ENCODE measurements around the gene CRY1.
A peak's percentile ranks its signal among the peaks of the same experiment; 100 is the strongest.

The CRY1 gene

DNA sequence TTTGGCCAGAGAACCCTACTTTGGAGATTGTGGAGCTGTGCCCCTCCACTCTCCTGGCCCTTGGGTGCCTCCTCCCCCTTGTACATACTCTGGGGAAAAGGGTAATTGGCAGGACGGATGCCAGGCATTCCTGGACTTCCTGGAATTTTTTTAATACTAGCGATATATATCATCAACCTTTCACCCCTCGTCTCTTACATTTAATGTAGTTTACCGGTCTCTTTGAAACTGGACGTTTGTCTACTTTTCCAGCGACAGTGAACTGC, 767 bp upstream of the CRY1 start:
- H3K36me3 ChIP-seq (ENCODE audit: control insufficient read depth, insufficient read depth, low read length): no peaks in the 10 kb centered on the region
- no peaks in the 10 kb centered on the region for H3K27me3 ChIP-seq (ENCODE audit: control insufficient read depth, insufficient read depth, low read length, poor library complexity, severe bottlenecking)
- H3K27ac ChIP-seq (ENCODE audit: insufficient read depth, low read depth, low read length, poor library complexity, severe bottlenecking): peak overlapping the region; percentile 97
- H3K4me3 ChIP-seq (ENCODE audit: insufficient read depth, low read depth, low read length): peak overlapping the region; percentile 84
- H3K9me3 ChIP-seq (ENCODE audit: control insufficient read depth, low read length): no peaks in the 10 kb centered on the region
- H3K4me1 ChIP-seq (ENCODE audit: control insufficient read depth, insufficient read depth, low read length): peaks cover 7% of the 10 kb centered on the region
- 61% methylated on average over 6 of the region's 6 CpGs for whole genome bisulfite sequencing, 2 experiments

DNA sequence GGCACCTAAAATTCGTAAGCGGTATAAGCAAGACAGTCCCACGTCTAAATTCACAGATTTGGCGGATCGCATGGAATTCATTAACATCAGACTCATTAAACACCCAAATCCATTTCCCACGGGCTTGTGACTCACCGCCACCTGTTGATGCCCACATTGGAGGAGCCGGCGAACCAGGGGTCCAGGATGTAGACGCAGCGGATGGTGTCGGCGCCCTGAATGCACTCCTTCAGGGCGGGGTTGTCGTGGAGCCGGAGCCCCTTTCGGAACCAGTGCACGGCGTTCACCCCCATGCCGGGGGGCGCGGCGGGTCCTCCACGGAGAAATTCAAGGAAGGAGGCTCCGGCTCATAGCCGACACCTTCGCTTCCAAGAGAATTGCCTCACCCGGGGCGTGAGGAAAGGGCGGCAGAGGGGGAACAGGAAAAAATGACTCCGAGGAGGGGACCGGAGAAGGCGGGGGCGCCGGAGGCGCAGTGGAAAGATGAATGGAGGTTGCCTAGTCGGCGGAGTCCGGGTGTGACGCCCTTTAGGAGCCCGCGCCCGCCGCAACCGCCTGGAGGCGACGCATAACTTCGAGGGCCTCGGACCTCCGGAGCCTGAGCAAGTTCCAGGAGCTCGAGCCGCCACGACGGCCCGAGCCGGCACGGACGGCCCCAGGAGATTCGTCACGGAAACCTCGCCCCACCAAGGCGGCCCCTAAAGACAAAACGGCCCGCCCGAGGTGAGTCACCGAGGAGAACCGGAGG, 506 bp downstream of the CRY1 start:
- H3K36me3 ChIP-seq (ENCODE audit: control insufficient read depth, insufficient read depth, low read length): no peaks in the 10 kb centered on the region
- H3K27me3 ChIP-seq (ENCODE audit: control insufficient read depth, insufficient read depth, low read length, poor library complexity, severe bottlenecking): no peaks in the 10 kb centered on the region
- H3K27ac ChIP-seq (ENCODE audit: insufficient read depth, low read depth, low read length, poor library complexity, severe bottlenecking): peak overlapping the region; percentile 97
- H3K9me3 ChIP-seq (ENCODE audit: control insufficient read depth, low read length): no peaks in the 10 kb centered on the region
- WGBS, 2 experiments: 0% methylated on average over 67 of the region's 67 CpGs
- peaks cover 7% of the 10 kb centered on the region for H3K4me1 ChIP-seq (ENCODE audit: control insufficient read depth, insufficient read depth, low read length)
- H3K4me3 ChIP-seq (ENCODE audit: insufficient read depth, low read depth, low read length): peak overlapping the region; percentile 84

DNA sequence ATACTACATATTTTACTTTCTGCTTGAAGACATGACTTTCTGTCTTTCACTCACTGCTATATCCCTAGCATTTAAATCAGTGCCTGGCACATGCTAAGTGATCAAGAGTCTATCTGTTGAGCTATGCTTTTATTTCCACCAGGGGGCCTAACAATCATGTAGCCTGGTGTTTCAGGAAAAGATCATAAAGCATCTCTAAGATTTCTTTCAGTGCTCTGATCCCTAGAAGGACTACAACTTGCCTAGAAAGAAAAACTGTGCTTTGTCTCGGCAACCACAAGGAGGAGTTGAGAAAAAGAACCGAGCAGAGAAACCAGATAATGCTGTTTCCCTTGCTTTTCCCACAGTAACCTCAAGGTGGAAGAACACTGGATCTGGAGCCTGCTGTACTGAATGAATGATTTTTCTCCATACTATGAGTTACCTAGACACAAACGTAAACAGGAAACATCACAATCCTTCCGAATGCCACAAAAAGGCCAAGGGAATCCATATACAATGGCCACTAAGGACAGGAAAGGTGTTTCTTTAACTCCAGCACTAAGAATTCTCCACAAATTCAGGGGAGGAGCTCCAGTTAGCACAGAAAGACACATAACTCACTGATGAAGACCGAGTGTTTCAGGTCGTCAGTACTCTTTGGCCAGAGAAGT, 1.2 kb downstream of the CRY1 start:
- H3K36me3 ChIP-seq (ENCODE audit: control insufficient read depth, insufficient read depth, low read length): no peaks in the 10 kb centered on the region
- H3K9me3 ChIP-seq (ENCODE audit: control insufficient read depth, low read length): no peaks in the 10 kb centered on the region
- 0 to 1% methylated on average over 6 of the region's 6 CpGs for WGBS, 2 experiments
- no peaks in the 10 kb centered on the region for H3K27me3 ChIP-seq (ENCODE audit: control insufficient read depth, insufficient read depth, low read length, poor library complexity, severe bottlenecking)
- peaks cover 7% of the 10 kb centered on the region for H3K4me1 ChIP-seq (ENCODE audit: control insufficient read depth, insufficient read depth, low read length)
- H3K27ac ChIP-seq (ENCODE audit: insufficient read depth, low read depth, low read length, poor library complexity, severe bottlenecking): no peak overlapping the region
- peak overlapping the region; percentile 84 for H3K4me3 ChIP-seq (ENCODE audit: insufficient read depth, low read depth, low read length)

DNA sequence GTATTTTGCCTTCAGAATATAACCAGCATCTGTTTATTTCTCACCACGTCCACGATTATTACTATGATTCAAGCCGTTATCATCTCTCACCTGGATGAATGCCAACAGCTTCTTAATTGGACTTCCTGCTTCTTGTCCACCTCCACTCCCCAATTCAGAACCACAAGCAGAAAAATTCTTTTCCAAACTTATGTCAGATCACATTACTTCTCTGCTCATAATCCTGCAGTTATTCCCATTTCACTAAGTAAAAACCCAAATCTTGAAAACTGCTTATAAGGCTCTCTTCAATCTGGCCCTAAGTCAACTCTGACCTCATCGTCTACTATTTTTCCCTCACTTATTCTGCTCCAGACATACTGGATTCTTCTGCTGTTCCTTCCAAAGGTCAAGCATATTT, 2.0 kb downstream of the CRY1 start:
- Histone ChIP-seq H3K27ac (ENCODE audit: insufficient read depth, low read depth, low read length, poor library complexity, severe bottlenecking) (no peak overlapping the region), H3K9me3 (ENCODE audit: control insufficient read depth, low read length) (no peaks in the 10 kb centered on the region), H3K36me3 (ENCODE audit: control insufficient read depth, insufficient read depth, low read length) (no peaks in the 10 kb centered on the region), H3K27me3 (ENCODE audit: control insufficient read depth, insufficient read depth, low read length, poor library complexity, severe bottlenecking) (no peaks in the 10 kb centered on the region), H3K4me1 (ENCODE audit: control insufficient read depth, insufficient read depth, low read length) (peaks cover 7% of the 10 kb centered on the region), H3K4me3 (ENCODE audit: insufficient read depth, low read depth, low read length) (peak overlapping the region; percentile 84)
- 93 to 94% methylated on average over 4 of the region's 4 CpGs for WGBS, 2 experiments

DNA sequence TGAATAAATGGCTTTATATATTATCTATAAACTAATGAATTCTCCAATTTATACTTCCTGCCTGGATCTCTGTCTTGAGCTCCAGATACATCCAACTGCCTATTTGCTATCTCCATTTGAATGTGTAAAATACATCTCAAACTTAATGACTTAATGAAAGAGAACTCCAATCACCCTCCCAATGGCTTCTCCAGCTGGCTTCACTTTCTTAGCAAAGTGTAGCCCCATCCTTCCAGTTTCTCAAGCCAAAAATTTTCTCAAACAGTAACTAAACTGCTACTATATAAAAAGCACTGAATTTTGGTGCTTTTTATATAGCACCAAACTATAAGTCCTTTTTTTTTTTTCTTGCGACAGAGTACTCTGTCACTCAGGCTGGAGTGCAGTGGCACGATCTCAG, 2.6 kb downstream of the CRY1 start:
- Histone ChIP-seq H3K27me3 (ENCODE audit: control insufficient read depth, insufficient read depth, low read length, poor library complexity, severe bottlenecking) (no peaks in the 10 kb centered on the region), H3K4me1 (ENCODE audit: control insufficient read depth, insufficient read depth, low read length) (peaks cover 7% of the 10 kb centered on the region), H3K4me3 (ENCODE audit: insufficient read depth, low read depth, low read length) (no peak overlapping the region), H3K9me3 (ENCODE audit: control insufficient read depth, low read length) (no peaks in the 10 kb centered on the region), H3K27ac (ENCODE audit: insufficient read depth, low read depth, low read length, poor library complexity, severe bottlenecking) (no peak overlapping the region), H3K36me3 (ENCODE audit: control insufficient read depth, insufficient read depth, low read length) (no peaks in the 10 kb centered on the region)
- WGBS, 2 experiments: 73 to 93% methylated on average over 2 of the region's 2 CpGs

DNA sequence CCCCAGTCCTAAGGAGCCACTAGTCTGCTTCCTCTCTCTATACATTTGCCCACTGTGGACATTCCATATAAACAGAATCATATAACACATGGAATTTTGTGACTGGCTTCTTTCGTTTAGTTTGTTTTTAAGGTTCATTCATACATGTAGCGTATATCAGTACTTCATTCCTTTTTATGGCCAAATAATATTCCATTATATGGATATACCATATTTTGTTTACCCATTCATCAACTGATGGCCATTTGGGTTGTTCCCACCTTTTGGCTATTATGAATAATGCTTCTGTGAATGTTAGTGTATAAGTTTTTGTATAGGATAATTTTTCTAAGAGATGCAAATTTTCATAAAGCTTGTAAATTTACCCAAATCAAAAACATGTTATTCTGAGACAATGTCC, 4.4 kb downstream of the CRY1 start:
- 89 to 100% methylated on average over 1 to 2 of the region's 2 CpGs for WGBS, 2 experiments
- Histone ChIP-seq H3K36me3 (ENCODE audit: control insufficient read depth, insufficient read depth, low read length) (no peaks in the 10 kb centered on the region), H3K27me3 (ENCODE audit: control insufficient read depth, insufficient read depth, low read length, poor library complexity, severe bottlenecking) (no peaks in the 10 kb centered on the region), H3K27ac (ENCODE audit: insufficient read depth, low read depth, low read length, poor library complexity, severe bottlenecking) (no peak overlapping the region), H3K4me1 (ENCODE audit: control insufficient read depth, insufficient read depth, low read length) (peaks cover 3% of the 10 kb centered on the region), H3K9me3 (ENCODE audit: control insufficient read depth, low read length) (no peaks in the 10 kb centered on the region), H3K4me3 (ENCODE audit: insufficient read depth, low read depth, low read length) (no peak overlapping the region)

DNA sequence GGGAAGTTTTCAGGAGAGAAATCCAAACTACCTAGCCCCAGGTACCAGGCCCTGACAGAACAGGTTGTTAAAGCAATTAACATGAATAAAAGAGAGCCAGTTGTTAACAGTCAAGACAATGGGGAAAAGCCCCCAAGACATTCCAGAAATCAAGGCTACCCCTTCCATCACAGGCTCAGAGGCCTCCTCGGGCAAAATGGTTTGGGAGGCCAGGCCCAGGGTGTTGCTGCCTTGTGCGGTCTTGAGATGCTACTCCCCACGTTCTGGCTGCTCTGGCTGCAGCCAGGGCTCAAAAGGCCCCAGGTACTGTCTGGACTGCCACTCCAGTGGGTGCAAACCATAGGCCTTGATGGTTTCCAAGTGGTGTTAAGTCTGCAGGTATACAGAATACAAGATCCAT, 7.0 kb downstream of the CRY1 start:
- WGBS, 2 experiments: 87 to 96% methylated on average over 3 of the region's 3 CpGs
- Histone ChIP-seq H3K4me1 (ENCODE audit: control insufficient read depth, insufficient read depth, low read length) (no peaks in the 10 kb centered on the region), H3K27me3 (ENCODE audit: control insufficient read depth, insufficient read depth, low read length, poor library complexity, severe bottlenecking) (no peaks in the 10 kb centered on the region), H3K9me3 (ENCODE audit: control insufficient read depth, low read length) (no peaks in the 10 kb centered on the region), H3K4me3 (ENCODE audit: insufficient read depth, low read depth, low read length) (no peak overlapping the region), H3K36me3 (ENCODE audit: control insufficient read depth, insufficient read depth, low read length) (no peaks in the 10 kb centered on the region), H3K27ac (ENCODE audit: insufficient read depth, low read depth, low read length, poor library complexity, severe bottlenecking) (no peak overlapping the region)

GRCh38 chr12:107081778-107082177, 11.6 kb downstream of the CRY1 start:
- no peaks in the 10 kb centered on the region for H3K27me3 ChIP-seq (ENCODE audit: control insufficient read depth, insufficient read depth, low read length, poor library complexity, severe bottlenecking)
- no peak overlapping the region for H3K27ac ChIP-seq (ENCODE audit: insufficient read depth, low read depth, low read length, poor library complexity, severe bottlenecking)
- H3K4me3 ChIP-seq (ENCODE audit: insufficient read depth, low read depth, low read length): no peak overlapping the region
- no peaks in the 10 kb centered on the region for H3K4me1 ChIP-seq (ENCODE audit: control insufficient read depth, insufficient read depth, low read length)
- H3K9me3 ChIP-seq (ENCODE audit: control insufficient read depth, low read length): no peaks in the 10 kb centered on the region
- no peaks in the 10 kb centered on the region for H3K36me3 ChIP-seq (ENCODE audit: control insufficient read depth, insufficient read depth, low read length)

DNA sequence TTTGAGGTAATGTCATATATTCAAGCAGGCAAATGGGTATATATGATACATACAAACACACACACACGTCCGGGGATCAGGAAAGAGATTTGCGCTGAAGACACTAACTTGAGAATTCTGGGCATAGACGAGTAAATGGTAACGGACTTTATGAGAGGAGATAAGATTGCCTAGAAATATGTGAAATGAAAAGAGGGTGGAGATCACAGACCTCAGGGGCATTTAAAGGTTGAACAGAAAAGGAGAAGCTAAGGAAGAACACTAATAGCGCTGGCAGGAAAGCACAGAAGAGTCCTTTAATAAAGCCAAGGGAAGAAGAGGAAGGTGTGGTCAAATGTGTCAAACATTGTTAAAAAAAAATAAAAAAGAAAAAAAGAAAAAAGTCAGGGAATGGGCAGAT, 13.1 kb downstream of the CRY1 start:
- H3K27me3 ChIP-seq (ENCODE audit: control insufficient read depth, insufficient read depth, low read length, poor library complexity, severe bottlenecking): no peaks in the 10 kb centered on the region
- H3K4me3 ChIP-seq (ENCODE audit: insufficient read depth, low read depth, low read length): no peak overlapping the region
- H3K36me3 ChIP-seq (ENCODE audit: control insufficient read depth, insufficient read depth, low read length): no peaks in the 10 kb centered on the region
- no peaks in the 10 kb centered on the region for H3K4me1 ChIP-seq (ENCODE audit: control insufficient read depth, insufficient read depth, low read length)
- H3K27ac ChIP-seq (ENCODE audit: insufficient read depth, low read depth, low read length, poor library complexity, severe bottlenecking): no peak overlapping the region
- WGBS, 2 experiments: 98 to 99% methylated on average over 6 of the region's 6 CpGs
- no peaks in the 10 kb centered on the region for H3K9me3 ChIP-seq (ENCODE audit: control insufficient read depth, low read length)

DNA sequence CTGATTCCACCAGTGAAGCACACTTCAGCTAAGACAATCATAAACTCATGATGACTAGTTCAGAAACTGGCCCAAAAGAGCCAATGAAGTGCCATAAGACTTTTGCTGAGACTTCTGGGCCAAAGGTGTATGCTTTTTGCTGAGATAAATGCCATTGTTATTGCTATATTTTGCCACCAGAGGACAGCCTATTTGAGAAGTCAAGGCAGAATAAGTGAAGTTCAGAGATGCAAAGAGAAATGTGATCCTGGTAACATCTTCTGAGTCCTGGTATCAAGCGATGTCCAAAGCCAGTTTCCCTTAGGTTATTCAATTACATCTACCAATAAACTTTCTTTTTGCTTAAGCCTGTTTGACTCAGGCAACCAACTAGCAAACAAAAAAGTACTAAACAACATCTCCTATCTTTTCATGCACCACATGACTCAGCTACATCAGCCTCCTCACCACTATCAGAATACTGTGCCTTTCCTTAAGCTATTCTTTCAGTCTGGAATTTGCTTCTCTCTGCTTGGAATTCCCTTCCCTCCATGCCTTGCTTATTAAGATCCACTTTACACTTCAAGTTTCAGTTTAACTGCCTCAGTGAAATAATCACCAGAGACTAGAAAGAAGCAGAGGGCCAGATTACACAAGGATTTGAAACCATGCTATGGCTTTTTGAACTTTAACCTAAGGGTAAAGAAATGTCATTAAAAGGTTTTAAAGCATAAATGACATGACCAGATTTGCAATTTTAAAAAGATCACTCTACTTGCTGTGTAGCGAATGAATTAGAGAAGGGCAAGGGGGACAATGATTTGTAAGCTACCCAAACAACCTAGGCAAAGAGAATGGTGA, 14.0 kb downstream of the CRY1 start:
- Histone ChIP-seq H3K4me3 (ENCODE audit: insufficient read depth, low read depth, low read length) (no peak overlapping the region), H3K27ac (ENCODE audit: insufficient read depth, low read depth, low read length, poor library complexity, severe bottlenecking) (peak overlapping the region; percentile 9), H3K36me3 (ENCODE audit: control insufficient read depth, insufficient read depth, low read length) (no peaks in the 10 kb centered on the region), H3K4me1 (ENCODE audit: control insufficient read depth, insufficient read depth, low read length) (no peaks in the 10 kb centered on the region), H3K9me3 (ENCODE audit: control insufficient read depth, low read length) (no peaks in the 10 kb centered on the region), H3K27me3 (ENCODE audit: control insufficient read depth, insufficient read depth, low read length, poor library complexity, severe bottlenecking) (no peaks in the 10 kb centered on the region)
- WGBS, 2 experiments: 89 to 92% methylated on average over 2 of the region's 2 CpGs

All from ectodermal cell (in vitro differentiated cells).